ENCODE measurements around the gene APOM. TPM values are rescaled to one million over a fixed set of nuclear protein-coding genes. Genes with fewer than 3 reads are reported as not detected.

Gene APOM
- polyA plus RNA-seq, 3 donors: 4.2 to 8.3 (median 4.8) TPM

GRCh38 chr6:31615748-31616147, 39.9 kb upstream of the APOM start:
- TF ChIP-seq, protein P1, sequence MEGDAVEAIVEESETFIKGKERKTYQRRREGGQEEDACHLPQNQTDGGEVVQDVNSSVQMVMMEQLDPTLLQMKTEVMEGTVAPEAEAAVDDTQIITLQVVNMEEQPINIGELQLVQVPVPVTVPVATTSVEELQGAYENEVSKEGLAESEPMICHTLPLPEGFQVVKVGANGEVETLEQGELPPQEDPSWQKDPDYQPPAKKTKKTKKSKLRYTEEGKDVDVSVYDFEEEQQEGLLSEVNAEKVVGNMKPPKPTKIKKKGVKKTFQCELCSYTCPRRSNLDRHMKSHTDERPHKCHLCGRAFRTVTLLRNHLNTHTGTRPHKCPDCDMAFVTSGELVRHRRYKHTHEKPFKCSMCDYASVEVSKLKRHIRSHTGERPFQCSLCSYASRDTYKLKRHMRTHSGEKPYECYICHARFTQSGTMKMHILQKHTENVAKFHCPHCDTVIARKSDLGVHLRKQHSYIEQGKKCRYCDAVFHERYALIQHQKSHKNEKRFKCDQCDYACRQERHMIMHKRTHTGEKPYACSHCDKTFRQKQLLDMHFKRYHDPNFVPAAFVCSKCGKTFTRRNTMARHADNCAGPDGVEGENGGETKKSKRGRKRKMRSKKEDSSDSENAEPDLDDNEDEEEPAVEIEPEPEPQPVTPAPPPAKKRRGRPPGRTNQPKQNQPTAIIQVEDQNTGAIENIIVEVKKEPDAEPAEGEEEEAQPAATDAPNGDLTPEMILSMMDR (IDR thresholded peaks at IDR 0.05): no peak
- H3K36me3 Mint-ChIP-seq: peaks cover 12 to 25% of the 10 kb centered on the region in 2 donors
- DNase-seq: peak in 2 of 3 donors; percentile 46 to 51
- intact Hi-C loops (cut with micrococcal nuclease): no loop called here
- H4K20me1 ChIP-seq (ENCODE audit: insufficient read depth, low read length): peaks cover 10% of the 10 kb centered on the region
- peak overlapping the region; percentile 75 to 99 (median 93) for H3K4me3 ChIP-seq (replicated peaks in 1 of 3; ENCODE audit: low read depth in 2 of 3, low read length in 3 of 3)
- peaks cover 61% of the 10 kb centered on the region for H3K4me1 Mint-ChIP-seq
- H3K4me3 Mint-ChIP-seq: peak overlapping the region; percentile 91 to 96
- WGBS (ENCODE audit: insufficient coverage): 0% methylated on average over 5 of the region's 7 CpGs
- peaks cover 0 to 1% (median 0%) of the 10 kb centered on the region in 7 donors for H3K9me3 Mint-ChIP-seq
- H3K9me3 ChIP-seq (replicated peaks in 1 of 2; ENCODE audit: control insufficient read depth in 1 of 2, insufficient read depth in 1 of 2, low read length in 2 of 2): no peaks in the 10 kb centered on the region
- H3K27ac ChIP-seq (ENCODE audit: low read depth in 1 of 2, low read length in 2 of 2): peak overlapping the region; percentile 78 to 86
- peak overlapping the region; percentile 87 to 96 (median 94) for H3K27ac Mint-ChIP-seq
- H2AFZ ChIP-seq (ENCODE audit: insufficient read depth, low read depth, low read length, poor library complexity, severe bottlenecking): peak overlapping the region; percentile 72
- H3K27me3 Mint-ChIP-seq (ENCODE audit: low read depth in 3 of 3): no peaks in the 10 kb centered on the region
- H3K79me2 ChIP-seq (ENCODE audit: insufficient read depth, low read length): peaks cover 48% of the 10 kb centered on the region
- peak overlapping the region; percentile 99 for H3K4me2 ChIP-seq (replicated peaks; ENCODE audit: extremely low read depth, low read length, poor library complexity, severe bottlenecking)
- H3K9ac ChIP-seq (ENCODE audit: insufficient read depth, low read length, poor library complexity, severe bottlenecking): peak overlapping the region; percentile 74
- peaks cover 47 to 66% of the 10 kb centered on the region in 2 donors for H3K4me1 ChIP-seq (ENCODE audit: control insufficient read depth in 1 of 2, insufficient read depth in 2 of 2, low read length in 2 of 2)
- H3K27me3 ChIP-seq (ENCODE audit: control insufficient read depth in 2 of 2, insufficient read depth in 2 of 2, low read length in 2 of 2): no peaks in the 10 kb centered on the region
- H3K36me3 ChIP-seq (replicated peaks in 1 of 2; ENCODE audit: control insufficient read depth in 1 of 2, insufficient read depth in 2 of 2, low read length in 2 of 2): peaks cover 4 to 11% of the 10 kb centered on the region in 2 donors

- Histone ChIP-seq H3K4me2 (replicated peaks; ENCODE audit: extremely low read depth, low read length, poor library complexity, severe bottlenecking) (peak overlapping the region; percentile 99), H3K9me3 (replicated peaks in 1 of 2; ENCODE audit: control insufficient read depth in 1 of 2, insufficient read depth in 1 of 2, low read length in 2 of 2) (no peaks in the 10 kb centered on the region), H3K27me3 (ENCODE audit: control insufficient read depth in 2 of 2, insufficient read depth in 2 of 2, low read length in 2 of 2) (no peaks in the 10 kb centered on the region), H3K36me3 (replicated peaks in 1 of 2; ENCODE audit: control insufficient read depth in 1 of 2, insufficient read depth in 2 of 2, low read length in 2 of 2) (peaks cover 4 to 11% of the 10 kb centered on the region in 2 donors), H4K20me1 (ENCODE audit: insufficient read depth, low read length) (peaks cover 10% of the 10 kb centered on the region), H2AFZ (ENCODE audit: insufficient read depth, low read depth, low read length, poor library complexity, severe bottlenecking) (no peak overlapping the region), H3K4me1 (ENCODE audit: control insufficient read depth in 1 of 2, insufficient read depth in 2 of 2, low read length in 2 of 2) (peaks cover 54 to 71% of the 10 kb centered on the region in 2 donors), H3K27ac (ENCODE audit: low read depth in 1 of 2, low read length in 2 of 2) (peak overlapping the region in 1 of 2 donors; percentile 86), H3K79me2 (ENCODE audit: insufficient read depth, low read length) (peaks cover 61% of the 10 kb centered on the region), H3K4me3 (replicated peaks in 1 of 3; ENCODE audit: low read depth in 2 of 3, low read length in 3 of 3) (peak overlapping the region in 1 of 3 experiments; percentile 99), H3K9ac (ENCODE audit: insufficient read depth, low read length, poor library complexity, severe bottlenecking) (no peak overlapping the region)
- DNase-seq: no peak
- Mint-ChIP-seq H3K4me1 (peaks cover 65% of the 10 kb centered on the region), H3K27me3 (ENCODE audit: low read depth in 3 of 3) (no peaks in the 10 kb centered on the region), H3K36me3 (peaks cover 12 to 25% of the 10 kb centered on the region in 2 donors), H3K4me3 (peak overlapping the region; percentile 91 to 96), H3K27ac (peak overlapping the region in 6 of 7 donors; percentile 81 to 96 (median 94)), H3K9me3 (peaks cover 0 to 1% (median 0%) of the 10 kb centered on the region in 7 donors)
- WGBS (ENCODE audit: insufficient coverage): 83% methylated on average over 1 of the region's 2 CpGs
- intact Hi-C loops (cut with micrococcal nuclease): no loop called here
- TF ChIP-seq, protein P1 (IDR thresholded peaks at IDR 0.05): no peak
Measured at GRCh38 chr6:31617010-31617409, 38.7 kb upstream of the APOM start.
